ENCODE results near the gene LEMD2. TPM values are rescaled to one million over a fixed set of nuclear protein-coding genes. Genes with fewer than 3 reads are reported as not detected.

LEMD2 gene
- total RNA-seq, 1 donor from 2014 or later: 53.6 TPM

- no peak for TF ChIP-seq CTCF (IDR thresholded peaks at IDR 0.05)
- intact Hi-C loops (cut with DNase I): no loop called here
- peaks cover 100% of the 10 kb centered on the region for H3K36me3 ChIP-seq
These were observed 9.0 kb downstream of the LEMD2 start for GRCh38 chr6:33779895-33780294.

GRCh38 chr6:33779290-33779689 is 9.6 kb downstream of the LEMD2 start:
- no peak overlapping the region for H3K27ac ChIP-seq
- TF ChIP-seq CTCF (IDR thresholded peaks at IDR 0.05): no peak
- no peaks in the 10 kb centered on the region for H3K9me3 ChIP-seq
- ATAC-seq (no peak), DNase-seq (no peak)
- intact Hi-C loops (cut with DNase I): no loop called here
- H3K27me3 ChIP-seq (ENCODE audit: low read depth): no peaks in the 10 kb centered on the region
- H3K4me1 ChIP-seq: peaks cover 6% of the 10 kb centered on the region
- H3K36me3 ChIP-seq: peaks cover 100% of the 10 kb centered on the region
- H3K4me3 ChIP-seq: no peak overlapping the region

More at GRCh38 chr6:33779895-33780294, 9.0 kb downstream of the LEMD2 start:
- ATAC-seq: no peak
- Histone ChIP-seq H3K4me1 (peaks cover 12% of the 10 kb centered on the region), H3K27ac (no peak overlapping the region), H3K9me3 (no peaks in the 10 kb centered on the region), H3K27me3 (ENCODE audit: low read depth) (no peaks in the 10 kb centered on the region), H3K4me3 (no peak overlapping the region)
- no peak for DNase-seq

- Histone ChIP-seq H3K4me1 (peaks cover 4% of the 10 kb centered on the region), H3K27me3 (ENCODE audit: low read depth) (no peaks in the 10 kb centered on the region), H3K27ac (no peak overlapping the region), H3K9me3 (no peaks in the 10 kb centered on the region), H3K36me3 (peaks cover 100% of the 10 kb centered on the region), H3K4me3 (no peak overlapping the region)
- TF ChIP-seq CTCF (IDR thresholded peaks at IDR 0.05): no peak
- intact Hi-C loops (cut with DNase I): no loop called here
- ATAC-seq (no peak), DNase-seq (no peak)
These were observed 10.3 kb downstream of the LEMD2 start for GRCh38 chr6:33778444-33779121.

GRCh38 chr6:33777398-33778388 is 11.2 kb downstream of the LEMD2 start:
- intact Hi-C loops (cut with DNase I): no loop called here
- TF ChIP-seq CTCF (IDR thresholded peaks at IDR 0.05): no peak

GRCh38 chr6:33776764-33777163 is 12.2 kb downstream of the LEMD2 start:
- DNase-seq (no peak), ATAC-seq (no peak)
- H3K27ac ChIP-seq: no peak overlapping the region
- peaks cover 18% of the 10 kb centered on the region for H3K4me1 ChIP-seq
- intact Hi-C loops (cut with DNase I): no loop called here
- TF ChIP-seq CTCF (IDR thresholded peaks at IDR 0.05): no peak
- no peaks in the 10 kb centered on the region for H3K27me3 ChIP-seq (ENCODE audit: low read depth)
- peaks cover 99% of the 10 kb centered on the region for H3K36me3 ChIP-seq
- no peaks in the 10 kb centered on the region for H3K9me3 ChIP-seq
- no peak overlapping the region for H3K4me3 ChIP-seq

More at GRCh38 chr6:33777398-33778388, 11.2 kb downstream of the LEMD2 start:
- Histone ChIP-seq H3K9me3 (no peaks in the 10 kb centered on the region), H3K27me3 (ENCODE audit: low read depth) (no peaks in the 10 kb centered on the region), H3K4me1 (peaks cover 9% of the 10 kb centered on the region), H3K27ac (no peak overlapping the region), H3K36me3 (peaks cover 100% of the 10 kb centered on the region), H3K4me3 (no peak overlapping the region)
- DNase-seq: no peak
- no peak for ATAC-seq

All from lower lobe of right lung (tissue), 2 donors.